NCI-H2107 (cell line): ENCODE measurements around the gene WDR47.
"Not testable (repeated sequence)": the region's sequence is repeated elsewhere in the genome, so short reads cannot be mapped to it uniquely, and the experiment has no call there.

Source experiments
- DNase-seq: peaks from one replicate; lab custom pipeline; 2025; lab: John Stamatoyannopoulos, UW

The WDR47 gene

DNA sequence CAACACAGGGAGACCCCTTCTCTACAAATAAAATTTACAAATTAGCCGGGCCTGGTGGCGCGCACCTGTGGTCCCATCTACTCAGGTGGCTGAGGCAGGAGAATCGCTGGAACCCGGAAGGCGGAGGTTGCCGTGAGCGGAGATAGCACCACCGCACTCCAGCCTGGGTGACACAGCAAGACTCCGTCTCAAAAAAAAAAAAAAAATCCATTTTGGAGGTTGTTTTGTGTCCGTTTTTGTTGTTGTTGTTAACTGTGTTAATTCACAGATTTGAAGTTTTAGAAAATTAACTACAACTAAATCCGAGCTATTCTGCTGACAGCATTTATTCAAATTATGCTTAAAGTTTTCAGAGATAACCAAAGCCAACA is 79.2 kb downstream of the WDR47 start:
- DNase-seq = no peak

DNA sequence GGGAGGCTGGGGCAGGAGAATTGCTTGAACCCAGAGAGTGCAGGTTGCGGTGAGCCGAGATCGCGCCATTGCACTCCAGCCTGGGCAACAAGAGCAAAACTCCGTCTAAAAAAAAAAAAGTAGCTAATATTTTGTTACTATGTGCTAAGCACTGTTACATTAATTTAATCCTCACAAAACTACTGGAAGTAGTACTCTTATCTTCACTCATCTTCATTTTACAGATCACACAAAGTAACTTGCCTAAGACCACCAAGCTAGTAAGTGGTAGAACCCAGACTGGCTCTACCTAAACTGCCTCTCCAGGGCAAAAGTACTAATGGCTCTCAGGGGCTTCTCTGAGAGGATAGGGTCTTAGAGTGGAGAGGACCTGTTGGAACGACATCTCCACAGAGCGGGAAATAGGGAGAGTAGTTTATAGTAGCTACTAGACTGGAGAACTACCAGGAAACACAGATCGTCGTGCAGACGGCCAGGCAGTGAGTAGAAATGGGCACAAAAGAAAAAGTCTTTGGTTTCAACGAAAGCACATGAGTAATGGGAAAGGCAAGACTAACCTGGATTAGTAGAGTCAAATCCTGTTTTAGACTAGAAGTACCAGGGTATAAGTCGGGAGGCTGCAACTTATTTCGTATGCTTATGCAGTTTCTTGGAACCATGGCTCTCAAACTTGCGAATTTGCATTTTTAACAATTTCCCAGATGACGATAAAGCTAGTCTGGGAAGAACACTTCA is 80.0 kb downstream of the WDR47 start:
- no peak for DNase-seq

DNA sequence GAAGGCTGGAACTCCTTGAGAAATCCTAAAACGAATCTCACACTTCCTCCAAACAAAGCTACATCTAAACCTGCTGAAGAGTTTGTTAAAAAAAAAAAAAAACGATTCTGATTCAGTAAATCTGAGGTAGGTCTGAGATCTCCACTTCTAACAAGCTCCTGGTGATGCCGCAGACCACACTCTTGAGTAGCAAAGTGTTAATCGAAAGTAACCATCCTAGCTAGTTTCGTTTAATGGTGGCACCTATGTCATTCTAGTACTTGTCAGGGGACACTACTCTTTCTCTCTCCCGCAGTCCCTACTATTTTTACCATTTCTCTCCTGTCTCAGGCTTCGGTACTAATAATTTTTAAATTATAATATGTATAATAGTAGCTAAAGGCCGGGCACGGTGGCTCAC is 80.7 kb downstream of the WDR47 start:
- no peak for DNase-seq

DNA sequence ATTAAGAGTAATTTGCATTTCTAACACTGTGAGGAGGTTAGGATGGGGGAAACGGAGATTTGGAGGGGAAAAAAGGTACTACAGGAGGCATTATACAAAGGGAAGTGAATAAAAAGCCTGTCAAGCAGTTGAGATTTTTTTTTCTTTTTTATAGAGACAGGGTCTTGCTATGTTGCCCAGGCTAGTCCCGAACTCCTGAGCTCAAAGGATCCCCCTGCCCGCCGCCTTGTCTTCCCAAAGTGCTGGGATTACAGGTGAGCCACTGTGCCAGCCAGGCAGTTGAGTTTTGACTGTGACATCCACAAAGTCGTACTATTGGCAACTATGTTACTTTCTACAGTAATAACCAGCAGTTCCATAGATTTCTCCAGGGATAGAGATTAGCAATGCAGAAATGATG is 81.2 kb downstream of the WDR47 start:
- no peak for DNase-seq

DNA sequence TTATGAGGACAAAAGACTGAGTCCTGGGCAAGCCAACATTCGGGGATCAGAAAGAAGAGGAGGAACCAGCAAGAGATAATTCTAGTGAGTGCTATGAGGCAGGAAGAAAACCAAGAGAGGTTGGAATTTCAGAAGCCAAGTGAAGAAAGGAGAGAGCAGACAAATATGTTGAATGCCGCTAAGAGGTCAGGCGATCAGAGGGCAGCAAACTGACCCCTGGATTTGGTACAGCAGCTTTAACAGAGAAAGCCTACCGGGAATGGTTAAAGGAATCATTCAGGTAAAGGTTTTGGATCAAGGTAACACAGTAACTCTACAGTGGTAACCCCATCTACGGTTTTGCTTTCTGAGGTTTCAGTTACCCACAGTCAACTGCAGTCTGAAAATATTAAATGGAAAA is 84.0 kb downstream of the WDR47 start:
- DNase-seq = no peak

DNA sequence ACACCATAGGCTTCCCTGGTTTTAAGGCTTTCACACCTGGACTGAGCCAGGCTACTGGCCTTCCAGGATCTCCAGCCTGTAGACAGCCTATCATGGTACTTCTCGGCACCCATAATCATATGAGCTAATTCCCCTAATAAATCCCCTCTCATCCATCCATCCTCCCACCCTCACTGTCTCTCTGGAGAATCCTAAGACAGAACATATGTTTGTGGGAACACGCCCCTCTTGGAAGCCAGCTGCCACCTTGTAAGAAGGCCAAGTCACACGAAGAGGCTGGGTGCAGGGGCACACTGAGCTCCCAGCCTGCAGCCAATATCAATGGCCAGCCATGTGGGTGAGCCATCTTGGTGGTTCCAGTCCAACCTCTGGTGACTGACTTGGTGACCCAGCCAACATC is 86.0 kb downstream of the WDR47 start:
- no peak for DNase-seq

DNA sequence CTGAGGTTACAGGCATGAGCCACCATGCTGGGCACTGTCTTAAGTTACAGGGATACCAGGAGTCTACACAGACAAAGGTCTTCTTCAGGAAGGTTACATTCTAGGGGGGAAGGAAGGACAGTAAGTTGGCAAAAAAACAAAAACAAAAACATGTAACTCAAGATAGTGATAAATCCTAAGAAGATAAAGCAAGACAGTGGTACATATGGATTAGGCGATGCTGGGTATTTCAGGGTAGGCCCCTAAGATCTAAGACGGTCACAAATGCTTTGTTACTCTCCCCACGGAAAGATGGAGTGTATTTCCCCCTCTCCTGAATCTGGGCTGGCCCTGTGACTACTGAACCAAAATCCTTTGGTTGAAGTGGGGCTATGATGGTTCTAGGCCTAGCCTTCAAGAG is 86.8 kb downstream of the WDR47 start:
- DNase-seq = no peak

DNA sequence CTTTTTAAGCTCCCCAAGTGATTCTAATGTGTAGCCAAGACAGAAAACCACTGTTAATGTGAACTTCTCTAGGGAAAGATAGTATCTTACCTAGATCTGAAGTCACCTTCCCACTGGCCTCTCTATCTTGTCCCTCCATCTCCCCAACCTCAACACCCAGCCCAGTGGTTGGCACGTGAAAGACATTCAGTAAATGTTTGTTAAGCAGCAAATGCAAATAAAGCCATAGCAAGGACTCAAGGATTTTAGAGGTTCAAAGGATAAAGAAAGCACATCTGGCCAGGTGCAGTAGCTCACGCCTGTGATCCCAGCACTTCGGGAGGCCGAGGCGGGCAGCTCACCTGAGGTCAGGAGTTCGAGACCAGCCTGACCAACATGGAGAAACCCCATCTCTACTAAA is 88.5 kb downstream of the WDR47 start:
- no peak for DNase-seq

DNA sequence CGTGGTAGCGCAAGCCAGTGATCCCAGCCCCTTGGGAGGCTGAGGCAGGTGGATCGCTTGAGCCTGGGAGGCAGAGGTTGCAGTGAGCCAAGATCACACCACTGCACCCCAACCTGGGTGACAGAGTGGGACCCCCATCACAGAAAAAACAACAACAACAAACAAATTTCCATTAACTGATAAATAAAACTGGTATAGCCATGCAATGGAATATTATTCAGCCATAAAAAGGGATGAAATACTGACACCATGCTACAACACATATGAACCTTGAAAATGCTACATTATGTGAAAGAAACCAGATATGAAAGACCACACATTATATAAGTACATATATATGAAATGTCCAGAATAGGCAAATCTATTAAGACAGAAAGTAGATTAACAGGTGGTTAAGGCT is 90.7 kb downstream of the WDR47 start:
- DNase-seq = no peak

DNA sequence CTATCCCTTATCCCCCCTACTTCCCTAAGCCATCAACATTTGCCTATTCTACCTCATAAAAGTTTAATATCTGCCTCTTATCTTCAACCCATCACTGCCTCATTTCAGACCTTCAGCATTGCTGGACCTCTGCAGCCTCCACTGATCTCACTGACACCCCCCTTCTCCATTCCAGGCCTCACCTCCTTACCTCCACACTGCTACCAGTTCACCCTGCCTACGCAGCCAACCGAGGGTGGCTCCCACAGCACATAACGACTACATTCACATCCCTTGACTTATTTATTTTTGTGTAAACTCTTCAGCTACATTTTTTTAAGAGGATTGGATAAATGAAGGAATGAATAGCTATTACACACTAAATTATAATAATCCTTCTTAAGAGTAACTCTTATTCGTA is 92.9 kb downstream of the WDR47 start:
- no peak for DNase-seq

DNA sequence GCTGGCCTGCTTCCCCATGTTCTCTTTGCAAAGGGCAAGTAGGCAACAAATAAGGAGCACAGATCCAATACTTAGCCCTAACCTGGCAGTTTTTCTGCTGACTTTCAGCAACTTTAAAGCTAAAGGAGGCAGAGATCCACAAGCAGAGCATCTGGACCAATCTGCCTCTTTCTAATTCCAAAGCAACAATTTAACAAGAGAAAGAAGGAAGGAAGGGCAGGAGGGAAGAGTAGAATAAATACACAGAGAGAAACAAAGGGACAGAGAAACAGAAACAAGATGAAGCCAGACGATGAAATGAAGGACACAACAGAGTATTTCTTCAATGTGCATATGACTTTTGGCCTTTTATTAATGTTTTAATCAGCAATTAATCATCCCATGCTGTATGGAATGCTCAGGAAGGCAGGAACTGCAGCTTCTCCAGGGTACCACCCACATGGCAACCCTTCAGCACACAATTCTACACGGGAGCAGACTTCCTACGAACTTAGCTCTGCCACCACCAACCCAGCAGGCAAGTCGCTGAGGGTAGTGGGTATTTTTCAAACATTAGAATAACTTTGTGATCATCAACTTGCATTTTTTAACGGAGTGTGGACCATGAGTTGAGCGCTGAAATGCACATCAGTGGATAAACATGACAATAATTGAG is 93.9 kb downstream of the WDR47 start:
- no peak for DNase-seq

DNA sequence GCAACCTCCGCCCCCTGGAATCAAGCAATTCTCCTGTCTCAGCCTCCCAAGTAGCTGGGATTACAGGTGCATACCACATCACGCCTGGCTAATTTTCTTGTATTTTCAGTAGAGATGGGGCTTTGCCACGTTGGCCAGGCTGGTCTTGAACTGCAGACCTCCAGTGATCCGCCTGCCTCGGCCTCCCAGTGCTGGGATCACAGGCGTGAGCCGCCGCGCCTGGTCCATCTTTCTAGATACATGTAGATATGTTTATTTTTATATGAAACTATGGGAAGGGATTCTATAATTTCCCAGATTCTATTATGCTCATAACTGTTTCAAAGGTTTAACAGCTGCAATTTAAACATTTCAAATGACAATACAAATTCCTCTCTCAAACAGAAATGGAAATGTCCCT is 105.7 kb downstream of the WDR47 start:
- DNase-seq = no peak

DNA sequence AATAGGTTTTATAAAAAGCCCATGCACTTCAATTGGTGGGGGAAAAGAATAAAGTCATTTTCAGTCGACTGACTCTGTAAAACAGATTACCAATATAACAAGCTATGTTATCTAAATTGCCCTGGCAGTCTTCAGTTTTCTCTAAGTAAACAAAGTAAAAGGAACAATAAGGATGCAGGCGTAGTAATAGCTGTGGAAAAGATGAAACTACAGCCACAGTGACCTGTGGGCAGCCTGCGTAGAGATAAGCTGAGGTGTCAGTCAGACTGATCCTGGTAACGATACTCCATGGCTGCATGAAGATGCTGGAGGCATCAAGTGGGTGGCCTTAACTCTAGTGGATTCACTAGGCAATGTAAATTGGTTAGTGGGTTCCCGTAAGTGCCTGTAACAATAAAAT is 108.0 kb downstream of the WDR47 start:
- no peak for DNase-seq

DNA sequence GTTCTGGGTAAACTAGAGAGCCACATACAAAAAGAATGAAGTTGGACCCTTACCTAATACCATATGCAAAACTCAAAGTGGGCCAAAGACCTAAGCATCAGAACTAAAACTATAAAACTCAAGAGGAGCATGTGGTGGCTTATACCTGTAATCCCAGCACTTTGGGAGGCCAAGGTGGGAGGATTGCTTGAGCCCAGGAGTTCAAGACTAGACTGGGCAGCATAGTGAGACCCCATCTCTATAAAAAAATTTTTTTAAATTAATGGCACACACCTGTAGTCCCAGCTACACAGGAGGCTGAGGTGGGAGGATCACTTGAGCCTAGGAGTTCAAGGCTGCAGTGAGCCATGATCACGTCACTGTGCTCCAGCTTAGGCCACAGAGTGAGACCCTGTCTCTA is 114.3 kb downstream of the WDR47 start:
- not testable (repeated sequence) for DNase-seq

DNA sequence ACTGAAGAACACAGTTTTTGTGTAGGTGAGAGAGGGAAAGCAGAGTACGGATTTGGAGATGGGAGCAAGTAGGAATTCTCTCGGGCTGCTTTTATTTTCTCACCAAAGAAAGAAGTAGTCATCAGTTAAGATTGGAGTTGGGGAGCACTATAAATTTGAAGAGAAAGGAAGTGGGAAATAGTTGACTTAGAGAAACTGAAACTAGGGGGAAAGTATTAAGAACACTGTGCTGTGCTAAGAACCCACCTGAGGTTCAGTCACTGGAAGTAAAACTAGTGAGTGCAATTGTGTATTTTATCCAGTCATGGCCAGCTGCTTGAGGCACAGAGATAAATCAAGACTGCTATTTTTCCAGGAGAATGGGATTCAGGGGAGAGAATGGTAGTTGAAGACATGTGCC is 116.0 kb downstream of the WDR47 start:
- no peak for DNase-seq
